ENCODE results near the gene CGREF1.
A peak's percentile ranks its signal among the peaks of the same experiment; 100 is the strongest.
"Not testable (repeated sequence)": the region's sequence is repeated elsewhere in the genome, so short reads cannot be mapped to it uniquely, and the experiment has no call there.

The CGREF1 gene

DNA sequence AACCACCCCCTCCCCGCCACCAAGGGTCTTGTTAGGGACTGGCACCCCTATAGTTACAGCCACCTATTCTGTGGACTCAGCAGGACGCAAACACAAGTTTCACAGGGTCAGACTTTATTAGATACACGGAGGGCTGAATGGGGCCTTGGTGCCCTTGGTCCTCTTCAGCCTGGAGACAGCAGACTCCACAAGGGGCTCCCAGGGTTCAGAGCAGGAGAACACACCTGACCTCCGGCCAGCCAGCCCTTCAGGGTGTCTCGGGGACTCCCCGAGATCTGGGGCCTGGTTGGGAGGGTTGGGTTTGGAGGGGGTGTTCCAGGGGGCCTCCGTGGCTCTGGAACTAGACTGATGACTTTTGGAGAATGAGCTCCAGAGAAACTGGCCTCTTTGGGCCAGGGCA lies 17.8 kb upstream of the CGREF1 start:
- DNase-seq: no peak

DNA sequence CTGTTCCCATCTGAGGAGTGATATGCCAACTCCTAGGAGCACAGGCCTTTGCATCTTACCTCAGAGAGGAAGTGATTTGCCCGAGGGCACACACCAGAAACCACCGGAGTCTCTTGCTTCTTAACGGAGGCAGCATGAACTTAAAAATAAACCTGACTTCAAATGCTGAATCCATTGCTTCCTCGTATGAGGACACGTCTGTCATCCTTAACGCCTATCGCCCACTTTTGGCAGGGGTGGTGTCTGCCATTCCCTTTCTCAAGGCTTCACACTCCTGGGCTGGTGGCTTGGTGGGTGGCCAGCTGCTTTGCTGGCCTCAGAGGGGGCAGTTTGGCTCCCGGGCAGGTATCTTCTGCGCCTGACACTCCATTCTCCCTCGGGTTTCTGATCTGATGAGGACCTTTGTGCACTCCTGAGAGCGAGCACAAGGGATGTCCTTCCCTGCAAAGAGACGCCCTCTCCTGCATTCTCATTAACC lies 16.6 kb upstream of the CGREF1 start:
- DNase-seq: peak; percentile 86

DNA sequence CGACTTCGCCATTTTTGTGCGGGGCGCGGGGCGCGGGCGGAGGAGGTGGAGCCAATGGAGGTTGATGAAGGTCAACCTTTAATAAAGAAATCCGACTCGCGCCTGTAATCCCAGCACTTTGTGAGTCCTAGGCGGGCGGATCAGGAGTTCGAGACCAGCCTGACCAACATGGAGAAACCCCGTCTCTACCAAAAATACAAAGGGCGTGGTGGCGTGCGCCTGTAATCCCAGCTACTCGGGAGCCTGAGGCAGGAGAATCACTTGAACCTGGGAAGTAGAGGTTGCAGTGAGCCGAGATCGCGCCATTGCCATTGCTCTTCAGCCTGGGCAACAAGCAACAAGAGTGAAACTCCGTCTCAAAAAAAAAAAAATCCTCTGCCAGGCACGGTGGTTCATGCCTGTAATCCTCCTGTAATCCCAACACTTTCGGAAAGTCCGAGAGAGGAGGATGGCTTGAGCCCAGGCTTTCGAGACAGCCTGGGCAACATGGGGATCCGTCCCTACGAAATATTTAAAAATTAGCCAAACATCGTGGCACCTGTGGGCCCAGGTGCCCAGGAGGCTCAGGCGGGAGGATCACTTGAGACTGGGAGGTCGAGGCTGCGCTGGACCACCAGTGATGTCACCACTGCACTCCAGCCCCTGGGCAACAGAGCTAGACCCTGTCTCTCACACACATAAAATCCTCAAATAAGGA lies 16.0 kb upstream of the CGREF1 start:
- no peak for DNase-seq

DNA sequence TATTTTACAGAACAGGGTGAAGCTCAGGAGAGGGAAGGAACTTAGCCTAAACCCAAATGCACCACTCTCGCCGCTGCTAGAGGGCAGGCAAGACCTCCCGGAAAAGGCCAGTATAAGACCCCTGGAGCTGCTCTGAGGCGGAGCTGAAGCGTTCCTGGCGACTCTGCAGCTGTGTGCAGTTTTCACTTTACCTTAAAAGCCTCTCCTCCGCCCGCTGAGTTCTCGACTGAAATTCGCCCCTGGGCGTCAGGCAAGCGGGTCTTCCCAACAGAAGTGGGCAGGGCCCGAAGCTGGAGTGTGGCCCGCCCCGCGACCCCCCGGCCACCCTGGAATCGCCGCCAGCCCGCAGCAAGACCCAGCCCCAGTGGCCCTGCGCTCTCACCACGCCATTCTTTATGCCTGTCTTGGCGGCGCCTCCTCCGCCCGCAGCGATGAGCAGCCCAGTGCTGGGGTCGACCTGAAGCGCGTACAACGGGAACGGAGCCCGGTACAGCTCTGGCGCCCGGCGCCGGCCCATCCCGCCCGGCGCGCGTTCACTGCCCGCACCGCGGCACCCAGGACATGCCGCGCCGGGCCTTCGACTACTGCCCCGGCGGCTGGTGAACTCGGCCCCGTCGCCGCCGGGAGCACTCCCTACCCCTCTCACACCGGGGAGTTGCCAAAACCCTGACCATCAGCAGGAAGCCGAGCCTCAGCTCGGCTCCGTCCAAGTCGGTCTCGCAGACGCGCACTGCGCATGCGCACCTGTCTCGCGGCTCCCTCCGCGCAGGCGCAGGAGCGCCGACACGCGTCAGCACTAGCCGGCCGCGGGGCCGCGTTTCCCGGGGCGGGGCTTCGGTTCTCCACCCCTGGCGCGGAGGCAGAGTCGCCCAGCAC lies 15.2 kb upstream of the CGREF1 start, which contains the start of gene PREB:
Gene PREB (minus strand): TSS at position 732 of the 876 bp plus-strand sequence. CDS start 215 bp downstream, at position 517.
- DNase-seq: peak; percentile 95

DNA sequence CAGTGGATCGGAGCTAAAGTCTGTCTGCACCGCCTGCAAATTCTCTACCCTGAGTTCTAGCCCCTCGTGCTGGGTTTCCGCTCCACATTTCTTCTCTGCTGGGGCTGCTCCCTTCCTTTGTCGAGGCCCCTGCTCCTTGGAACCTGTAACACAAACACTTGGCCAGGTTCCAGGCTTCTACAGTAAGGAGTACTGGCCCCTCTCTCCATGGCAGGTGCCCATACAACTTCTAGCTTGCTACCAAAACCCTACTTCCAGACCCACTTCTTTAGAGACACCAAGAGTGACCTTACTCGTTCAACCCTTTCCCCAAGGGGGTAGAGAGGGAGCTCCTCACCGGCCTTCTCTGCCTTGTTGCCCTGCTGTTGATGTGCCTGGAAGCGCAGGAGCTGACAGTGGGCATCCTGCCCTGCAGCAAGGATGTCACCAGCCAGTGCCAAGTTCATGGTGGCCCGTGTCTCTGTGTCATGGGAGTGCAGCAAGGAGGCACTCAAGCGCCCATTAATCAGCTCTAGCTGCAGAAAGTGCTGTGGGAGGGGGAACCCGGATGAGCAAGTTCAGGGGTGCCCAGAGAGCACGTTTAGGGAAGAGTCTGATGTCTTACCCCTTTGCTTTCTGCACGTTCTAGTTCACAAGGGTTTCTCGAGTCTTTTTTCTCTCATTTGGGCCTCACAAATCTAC lies 14.4 kb upstream of the CGREF1 start:
- no peak for DNase-seq

DNA sequence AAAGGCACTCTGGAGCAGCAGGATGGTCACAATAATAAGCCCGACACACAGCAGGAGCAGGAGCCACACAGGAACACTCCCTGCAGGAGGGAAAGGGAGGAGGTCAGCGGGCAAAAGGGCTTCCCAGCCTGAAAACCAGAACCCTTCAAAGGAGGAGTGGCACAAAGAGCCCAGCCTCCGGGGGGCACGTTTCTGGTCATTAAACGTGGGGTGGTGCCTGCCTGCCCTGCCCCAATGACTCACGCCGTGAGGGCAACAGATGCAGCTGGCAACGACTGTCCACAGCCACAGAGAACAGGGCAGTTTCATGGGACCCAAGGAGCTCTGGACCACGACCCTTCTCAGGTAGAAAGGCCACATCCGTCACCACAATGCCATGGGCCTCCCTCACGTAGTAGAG lies 12.5 kb upstream of the CGREF1 start:
- DNase-seq: no peak

DNA sequence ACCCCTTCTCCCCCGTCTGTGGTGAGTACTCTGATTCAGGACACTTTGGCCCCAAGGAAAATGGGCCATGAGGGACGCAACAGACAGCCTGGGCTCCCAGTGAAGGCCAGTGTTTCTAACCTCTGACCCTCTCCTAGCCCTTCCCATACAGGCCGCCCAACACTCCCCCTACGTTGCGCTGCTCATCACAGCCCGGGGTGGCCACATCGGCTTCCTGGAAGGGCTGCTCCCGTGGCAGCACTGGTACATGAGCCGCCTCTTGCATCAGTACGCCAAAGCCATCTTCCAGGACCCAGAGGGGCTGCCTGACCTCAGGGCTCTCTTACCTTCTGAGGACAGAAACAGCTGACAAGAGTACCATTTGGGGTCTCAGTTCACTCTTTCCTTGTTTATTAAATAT lies 11.5 kb upstream of the CGREF1 start:
- DNase-seq: no peak

DNA sequence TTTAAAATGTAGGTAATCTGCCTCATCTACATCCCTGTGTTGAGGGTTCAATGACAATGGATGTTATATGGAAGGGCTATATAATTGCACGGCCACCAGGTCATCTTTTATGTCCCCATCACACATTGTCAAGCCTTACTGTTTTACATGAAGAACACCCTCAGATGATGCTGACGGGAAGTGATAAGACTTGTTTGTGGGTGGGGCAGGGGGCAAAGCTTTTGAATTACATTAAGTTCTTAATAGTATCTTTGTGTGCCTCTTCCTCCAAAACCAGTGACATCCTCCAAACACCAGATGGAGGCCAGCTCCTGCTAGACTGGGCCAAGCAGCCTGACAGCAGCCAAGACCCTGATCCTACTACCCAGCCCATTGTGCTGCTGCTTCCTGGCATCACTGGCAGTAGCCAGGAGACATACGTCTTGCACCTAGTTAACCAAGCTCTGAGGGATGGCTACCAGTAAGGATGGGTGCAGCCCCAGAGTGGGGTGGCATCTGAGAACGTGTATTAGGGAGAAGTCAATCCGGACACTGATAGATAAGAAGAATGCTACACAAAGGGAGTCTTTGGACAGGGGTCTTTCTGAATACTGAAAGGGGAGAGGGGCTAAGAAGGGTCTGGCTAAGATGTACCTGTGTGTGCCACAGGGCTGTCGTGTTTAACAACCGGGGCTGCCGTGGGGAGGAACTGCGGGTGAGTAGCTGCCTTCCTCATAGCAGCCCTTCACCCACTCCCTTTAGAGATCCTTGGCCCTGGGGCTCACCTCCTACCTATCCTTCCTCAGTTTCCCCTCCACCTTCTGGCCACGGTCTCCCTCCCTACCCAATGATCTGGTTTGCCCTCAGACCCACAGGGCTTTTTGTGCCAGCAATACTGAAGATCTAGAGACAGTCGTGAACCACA lies 10.0 kb upstream of the CGREF1 start:
- DNase-seq: no peak

DNA sequence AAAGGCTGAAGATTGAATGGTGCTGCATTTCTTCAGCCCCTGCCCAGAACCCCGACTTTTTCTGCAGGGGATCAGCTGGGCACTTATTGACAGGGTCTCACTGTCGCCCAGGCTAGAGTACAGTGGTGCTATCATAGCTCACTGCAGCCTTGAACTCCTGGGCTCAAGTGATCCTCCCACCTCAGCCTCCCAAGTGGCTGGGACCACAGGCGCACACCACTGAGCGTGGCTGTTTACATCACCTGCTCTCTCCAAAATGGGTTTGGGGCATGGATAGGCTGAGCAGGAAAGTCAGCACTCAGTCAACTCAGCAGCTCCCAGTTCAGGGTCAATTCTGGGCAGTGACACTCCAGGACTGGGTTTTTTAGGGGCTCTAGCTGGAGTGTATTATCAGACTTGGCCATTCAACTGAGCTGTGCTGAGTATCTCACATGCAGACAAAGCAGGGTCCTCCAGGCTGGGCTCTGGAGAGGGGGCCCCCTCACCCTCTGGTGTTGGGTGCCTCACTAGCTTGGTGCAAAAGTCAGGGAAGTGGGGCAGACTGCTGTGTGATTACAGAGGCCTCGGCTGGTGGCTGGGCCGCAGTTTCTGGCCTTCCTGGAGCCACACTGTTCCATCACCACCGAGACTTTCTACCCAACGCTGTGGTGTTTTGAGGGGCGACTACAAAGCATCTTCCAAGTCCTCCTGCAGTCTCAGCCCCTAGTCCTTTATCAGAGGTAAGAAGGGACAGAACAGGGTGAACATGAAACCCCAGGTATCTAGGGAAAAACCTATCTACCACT lies 9.1 kb upstream of the CGREF1 start:
- DNase-seq: no peak

DNA sequence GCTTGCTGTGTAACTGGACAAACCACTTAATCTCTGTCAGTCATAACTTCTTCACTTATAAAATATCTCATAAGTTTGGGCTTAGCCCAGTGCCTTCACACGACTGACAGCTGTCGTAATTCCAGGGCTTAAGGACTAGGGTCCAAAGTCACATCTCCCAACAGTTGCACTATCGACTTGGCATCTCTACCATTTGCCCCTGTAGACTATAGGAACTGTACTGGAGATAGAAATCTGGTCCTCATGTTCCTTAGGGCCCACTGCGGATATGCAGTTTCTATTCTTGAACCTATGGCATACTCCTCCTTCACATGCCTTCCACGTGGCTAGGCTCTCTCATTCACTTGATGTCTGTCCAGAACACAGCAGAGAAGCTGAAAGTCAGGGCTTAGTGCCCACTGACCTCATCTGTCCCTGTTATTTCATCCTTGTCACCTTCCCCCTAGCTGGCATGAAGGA lies 7.4 kb upstream of the CGREF1 start:
- DNase-seq: no peak

DNA sequence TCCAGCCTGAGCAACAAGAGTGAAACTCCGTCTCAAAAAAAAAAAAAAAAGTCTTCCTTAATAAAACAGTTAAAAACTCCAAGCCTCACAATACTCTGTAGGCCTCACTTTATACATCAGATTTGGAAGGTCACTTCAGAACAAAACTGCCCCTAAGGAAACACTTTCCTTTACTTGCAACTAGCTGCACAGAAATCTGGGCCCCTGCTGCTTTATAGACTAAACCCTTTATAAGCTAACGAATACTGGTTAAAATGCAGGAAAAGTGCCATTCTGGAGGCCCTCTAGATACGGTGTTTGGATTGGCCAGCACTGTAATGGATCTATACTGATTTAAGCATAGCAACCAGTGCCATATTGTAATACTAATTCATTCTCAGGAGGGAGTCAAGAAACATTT lies 6.2 kb upstream of the CGREF1 start:
- no peak for DNase-seq

DNA sequence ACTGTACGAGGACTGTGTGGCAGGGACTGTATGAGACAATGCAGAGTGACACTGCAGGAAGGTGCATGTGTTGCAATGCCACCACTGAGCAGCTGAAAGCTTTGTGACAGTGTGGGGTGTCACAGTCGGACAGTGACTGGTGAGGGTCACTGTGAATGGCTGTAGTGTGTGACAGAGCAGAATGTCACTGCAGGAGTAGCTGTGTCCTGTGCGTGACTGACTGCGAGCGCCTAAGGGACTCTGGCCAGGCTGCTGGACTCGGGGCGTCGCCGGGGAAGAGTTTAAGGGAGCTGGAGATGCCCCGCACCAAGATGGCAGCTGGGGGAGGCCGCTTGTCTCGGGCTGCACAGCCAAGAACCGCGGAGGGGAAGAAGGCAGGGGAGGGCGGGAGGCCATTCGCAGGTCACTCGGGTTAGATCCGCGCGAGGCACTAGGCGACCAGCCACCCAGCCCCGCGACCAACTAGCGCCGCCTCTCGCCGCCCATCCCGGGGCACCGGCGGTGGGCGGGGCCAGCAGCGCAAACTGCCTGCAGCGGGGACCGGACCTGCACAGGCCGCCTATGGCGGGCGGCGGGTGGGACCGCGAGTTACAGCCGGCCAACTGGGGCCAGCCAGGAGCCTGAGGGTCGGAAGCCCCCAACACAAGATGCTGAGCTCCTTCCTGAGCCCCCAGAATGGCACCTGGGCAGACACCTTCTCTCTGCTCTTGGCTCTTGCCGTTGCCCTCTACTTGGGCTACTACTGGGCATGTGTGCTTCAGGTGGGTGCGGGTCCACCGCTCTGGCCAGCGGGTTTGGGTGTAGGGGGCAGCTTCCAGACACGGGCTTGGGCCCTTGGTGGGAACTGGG lies 4.6 kb upstream of the CGREF1 start, which contains the start of gene ABHD1:
Gene ABHD1 (plus strand): TSS at position 514 of the 849 bp plus-strand sequence. CDS start 134 bp downstream, at position 648.
- DNase-seq: peak; percentile 62

DNA sequence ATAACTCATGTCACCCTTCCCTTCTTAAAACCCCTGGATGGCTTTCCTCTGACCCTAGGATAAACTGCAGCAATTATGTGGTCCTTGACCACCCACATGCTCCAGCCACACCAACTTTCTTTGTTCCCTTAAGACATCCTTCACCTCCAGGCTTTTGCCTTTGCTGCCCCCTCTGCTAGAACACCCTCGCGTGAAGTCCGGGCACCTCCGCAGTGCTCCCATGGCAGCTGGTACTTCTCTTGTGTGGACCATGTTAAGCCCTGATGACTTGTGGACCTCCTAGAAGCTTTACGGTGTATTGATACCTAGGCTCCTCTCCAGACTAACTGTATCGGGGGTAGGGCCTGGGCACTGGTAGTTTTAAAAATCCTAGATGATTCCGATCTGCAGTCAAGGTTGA lies 3.9 kb upstream of the CGREF1 start:
- DNase-seq: no peak

DNA sequence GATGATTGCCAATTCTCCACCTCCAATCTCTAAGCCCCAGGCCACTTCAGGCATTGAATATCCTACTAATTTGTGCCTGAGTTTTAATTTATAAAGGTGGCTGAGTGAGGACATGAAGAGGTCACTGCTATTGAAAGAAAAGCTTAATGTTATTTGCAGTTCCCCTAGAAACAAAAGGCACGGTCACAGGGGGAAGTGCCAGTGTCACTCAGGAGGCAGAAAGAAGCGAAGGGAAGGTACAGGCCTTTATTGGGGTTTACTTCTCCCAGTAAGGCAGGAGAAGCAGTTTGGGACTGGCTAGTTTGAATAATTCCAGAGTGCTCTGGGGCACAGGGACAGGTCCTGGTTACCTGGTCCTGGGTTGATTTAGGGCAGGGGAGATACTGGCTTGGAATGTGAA lies 3.0 kb upstream of the CGREF1 start:
- DNase-seq: peak; percentile 22

DNA sequence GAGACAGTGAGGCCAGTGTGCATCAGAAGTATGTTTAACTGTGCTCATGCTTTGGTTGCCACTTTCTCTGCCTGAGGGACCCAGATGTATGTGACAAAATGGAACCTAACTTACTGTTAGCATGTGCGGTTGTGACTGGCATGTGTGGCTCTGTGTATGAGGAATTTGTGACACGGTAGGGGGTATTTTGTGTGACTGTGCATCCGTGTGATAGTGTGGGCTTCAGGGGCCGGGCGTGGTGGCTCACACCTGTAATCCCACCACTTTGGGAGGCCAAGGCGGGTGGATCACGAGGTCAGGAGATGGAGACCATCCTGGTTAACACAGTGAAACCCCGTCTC lies 372 bp upstream of the CGREF1 start:
- not testable (repeated sequence) for DNase-seq

DNA sequence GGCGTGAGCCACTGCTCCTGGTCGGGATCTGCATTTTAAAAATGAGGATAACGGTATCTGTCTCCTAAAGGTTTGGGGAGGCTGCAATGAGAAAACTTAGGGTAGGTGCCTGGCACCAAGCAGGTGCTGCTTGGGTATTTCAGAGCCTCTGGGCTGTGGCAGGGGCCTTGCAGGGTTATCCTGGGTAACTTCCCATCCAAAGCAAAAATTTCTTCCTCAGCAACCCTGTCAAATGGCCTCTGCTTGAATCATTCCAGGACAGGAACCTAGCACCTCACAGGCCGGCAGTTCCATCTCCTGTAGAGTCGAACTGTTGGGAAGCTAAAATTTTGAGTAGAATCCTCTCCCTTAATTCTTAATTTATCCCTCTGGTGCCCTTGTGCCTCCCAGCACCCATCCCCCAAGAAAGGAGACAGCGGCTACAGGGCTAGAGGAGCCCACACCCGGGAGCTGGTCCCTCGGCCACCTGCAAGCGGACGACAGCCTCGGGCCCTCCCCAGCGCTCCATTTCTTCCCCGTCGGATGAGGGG lies 868 bp downstream of the CGREF1 start:
- no peak for DNase-seq

DNA sequence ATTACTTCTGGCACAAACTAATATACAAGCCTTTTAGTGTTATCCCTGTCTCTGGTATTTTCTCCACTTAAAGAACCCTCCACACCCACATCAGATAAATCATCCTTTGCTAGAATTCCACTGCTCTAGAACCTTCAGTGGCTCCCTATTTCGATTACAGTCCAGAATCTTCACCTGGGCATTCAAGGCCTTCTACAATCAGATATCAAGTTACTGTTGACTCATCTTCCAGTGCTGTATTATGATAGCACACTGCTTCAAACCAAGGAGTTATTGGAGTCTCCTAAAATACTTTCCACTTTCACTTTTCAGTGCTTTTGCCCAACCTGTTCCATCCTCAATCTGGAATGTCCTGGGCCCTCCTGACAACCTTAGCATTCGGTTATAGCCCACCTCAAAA lies 3.4 kb downstream of the CGREF1 start:
- DNase-seq: no peak

DNA sequence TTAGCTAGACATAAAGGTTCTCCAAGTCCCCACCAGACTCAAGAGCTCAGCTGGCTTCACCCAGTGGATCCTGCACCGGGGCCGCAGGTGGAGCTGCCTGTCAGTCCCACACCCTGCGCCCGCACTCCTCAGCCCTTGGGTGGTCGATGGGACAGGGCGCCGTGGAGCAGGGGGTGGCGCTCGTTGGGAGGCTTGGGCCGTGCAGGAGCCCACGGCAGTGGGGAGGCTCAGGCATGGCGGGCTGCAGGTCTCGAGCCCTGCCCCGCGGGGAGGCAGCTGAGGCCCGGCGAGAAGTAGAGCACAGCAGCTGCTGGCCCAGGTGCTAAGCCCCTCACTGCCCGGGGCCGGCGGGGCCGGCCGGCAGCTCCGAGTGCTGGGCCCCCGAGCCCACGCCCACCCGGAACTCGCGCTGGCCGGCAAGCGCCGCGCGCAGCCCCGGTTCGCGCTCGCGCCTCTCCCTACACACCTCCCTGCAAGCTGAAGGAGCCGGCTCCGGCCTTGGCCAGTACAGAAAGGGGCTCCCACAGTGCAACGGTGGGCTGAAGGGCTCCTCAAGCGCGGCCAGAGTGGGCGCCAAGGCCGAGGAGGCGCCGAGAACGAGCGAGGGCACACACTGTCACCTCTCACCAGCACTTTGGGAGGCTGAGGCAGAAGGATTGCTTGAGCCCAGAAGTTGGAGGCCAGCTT lies 7.4 kb downstream of the CGREF1 start:
- not testable (repeated sequence) for DNase-seq

DNA sequence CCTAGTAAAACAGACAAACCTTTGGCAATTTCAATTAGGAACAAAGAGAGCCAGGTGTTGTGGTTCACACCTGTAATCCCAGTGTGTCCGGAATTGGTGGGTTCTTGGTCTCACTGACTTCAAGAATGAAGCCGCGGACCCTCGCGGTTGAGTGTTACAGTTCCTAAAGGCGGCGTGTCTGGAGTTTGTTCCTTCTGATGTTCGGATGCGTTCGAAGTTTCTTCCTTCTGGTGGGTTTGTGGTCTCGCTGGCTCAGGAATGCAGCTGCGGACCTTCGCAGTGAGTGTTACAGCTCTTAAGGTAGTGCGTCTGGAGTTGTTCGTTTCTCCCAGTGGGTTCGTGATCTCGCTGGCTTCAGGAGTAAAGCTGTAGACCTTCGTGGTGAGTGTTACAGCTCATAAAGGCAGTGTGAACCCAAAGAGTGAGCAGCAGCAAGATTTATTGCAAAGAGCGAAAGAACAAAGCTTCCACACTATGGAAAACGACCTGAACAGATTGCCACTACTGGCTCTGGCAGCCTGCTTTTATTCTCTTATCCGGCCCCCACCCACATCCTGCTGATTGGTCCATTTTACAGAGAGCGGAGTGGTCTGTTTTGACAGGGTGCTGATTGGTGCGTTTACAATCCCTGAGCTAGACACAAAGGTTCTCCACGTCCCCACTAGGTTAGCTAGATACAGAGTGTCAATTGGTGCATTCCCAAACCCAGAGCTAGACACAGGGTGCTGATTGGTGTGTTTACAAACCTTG lies 8.2 kb downstream of the CGREF1 start:
- DNase-seq: not testable (repeated sequence)

Measured in MV-4-11 (cell line).